ENCODE results near the gene SPACA1. TPM values are rescaled to one million over a fixed set of nuclear protein-coding genes. Genes with fewer than 3 reads are reported as not detected.

Gene SPACA1
- total and polyA plus RNA-seq, 4 donors, result not detected

DNA sequence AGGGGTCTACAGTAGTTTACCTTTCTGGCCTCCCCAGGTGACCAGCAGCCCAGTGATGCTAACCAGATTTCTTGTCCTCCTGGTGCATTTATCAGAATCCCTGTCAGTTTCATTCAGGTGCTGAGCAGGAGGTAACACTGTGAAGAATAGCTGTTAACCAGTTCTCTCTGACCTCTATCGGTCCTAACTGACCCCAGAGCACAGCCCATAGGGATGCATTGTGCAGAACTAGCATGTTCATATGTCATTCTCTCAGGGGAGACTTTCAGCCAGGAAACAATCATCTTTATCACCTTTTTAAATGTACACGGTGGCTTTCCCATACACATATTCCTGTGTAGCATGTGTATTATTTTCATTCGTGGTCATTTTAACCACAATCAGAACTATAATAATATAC is 68.6 kb downstream of the SPACA1 start:
- Histone ChIP-seq H3K27ac (ENCODE audit: low read depth in 1 of 2, low read length in 2 of 2) (no peak overlapping the region), H3K36me3 (ENCODE audit: control insufficient read depth in 4 of 4, insufficient read depth in 3 of 4, low read depth in 1 of 4, low read length in 3 of 4) (no peaks in the 10 kb centered on the region), H3K27me3 (ENCODE audit: control insufficient read depth in 4 of 4, insufficient read depth in 4 of 4, low read length in 3 of 4) (no peaks in the 10 kb centered on the region), H3K9ac (ENCODE audit: low read depth in 1 of 2, low read length in 2 of 2) (no peak overlapping the region), H3K9me3 (ENCODE audit: control insufficient read depth in 4 of 4, low read length in 3 of 4) (no peaks in the 10 kb centered on the region), H3K4me1 (ENCODE audit: control insufficient read depth in 4 of 4, insufficient read depth in 4 of 4, low read length in 3 of 4) (no peaks in the 10 kb centered on the region), H3K4me3 (ENCODE audit: low read depth in 1 of 3, low read length in 3 of 3) (no peak overlapping the region)
- no peak for DNase-seq (ENCODE audit: low spot score)
- WGBS, result 43% methylated on average over 3 of the region's 3 CpGs
- TF ChIP-seq TAF1 (conservative IDR thresholded peaks at IDR 0.05), result no peak
- TF ChIP-seq RAD21 (IDR thresholded peaks at IDR 0.05), result no peak
- TF ChIP-seq SP1 (IDR thresholded peaks at IDR 0.05), result no peak
- TF ChIP-seq, protein P1, sequence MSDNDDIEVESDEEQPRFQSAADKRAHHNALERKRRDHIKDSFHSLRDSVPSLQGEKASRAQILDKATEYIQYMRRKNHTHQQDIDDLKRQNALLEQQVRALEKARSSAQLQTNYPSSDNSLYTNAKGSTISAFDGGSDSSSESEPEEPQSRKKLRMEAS (IDR thresholded peaks at IDR 0.05), result no peak
- TF ChIP-seq, protein P2, sequence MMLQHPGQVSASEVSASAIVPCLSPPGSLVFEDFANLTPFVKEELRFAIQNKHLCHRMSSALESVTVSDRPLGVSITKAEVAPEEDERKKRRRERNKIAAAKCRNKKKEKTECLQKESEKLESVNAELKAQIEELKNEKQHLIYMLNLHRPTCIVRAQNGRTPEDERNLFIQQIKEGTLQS (IDR thresholded peaks at IDR 0.05), result no peak
- no peak for TF ChIP-seq JUND (IDR thresholded peaks at IDR 0.05)

Other genes starting within 250 kb of the SPACA1 start
- under 1 TPM; 0.14 to 0.67 TPM for gene CNR1, start 118.5 kb downstream of the SPACA1 start, total RNA-seq
- gene CNR1, start 118.5 kb downstream of the SPACA1 start, polyA plus RNA-seq, result under 1 TPM; 0.04 to 0.12 TPM